AG04450 (cell line): ENCODE data around the gene MYO1D. TPM values are rescaled to one million over a fixed set of nuclear protein-coding genes. Genes with fewer than 3 reads are reported as not detected.

ENCODE experiments used
- CTCF ChIA-PET: fragments of 300-600, 350-600 bp; formaldehyde crosslinking; extraction: SDS; loops from one replicate; lab custom pipeline; 2022; ENCODE audit warnings: antibody characterized with exemption, inconsistent platforms; lab: Charles Lee
- POLR2A ChIA-PET: fragments of 350-600 bp; formaldehyde crosslinking; extraction: SDS; loops from one replicate; lab custom pipeline; 2021; ENCODE audit warnings: antibody characterized with exemption, inconsistent platforms; lab: Yijun Ruan, JAX
- DNase-seq: peaks from one replicate; pipeline ENCODE4 v3.0.0-alpha.2; 2011; ENCODE audit warnings: low read depth, low spot score
- H3K27ac ChIP-seq: one replicate; pipeline ENCODE4 v1.5.1; 2012; ENCODE audit warnings: low read depth, low read length, control low read depth
- H3K27me3 ChIP-seq: one replicate; pipeline ENCODE4 v1.6.0; 2012; ENCODE audit warnings: low read length; ENCODE audit not compliant: control insufficient read depth, insufficient read depth
- H3K4me3 ChIP-seq: 2 replicates; pipeline ENCODE4 v1.5.1; 2011; ENCODE audit warnings: mild to moderate bottlenecking, low read depth, low read length, control low read depth
- H3K9me3 ChIP-seq: 2 replicates; pipeline ENCODE4 v1.5.1; 2012; ENCODE audit warnings: low read length; ENCODE audit not compliant: control insufficient read depth, insufficient read depth
- CTCF ChIP-seq: IDR thresholded peaks from 2 replicates; pipeline ENCODE4 v1.5.1; 2011; ENCODE audit warnings: low read depth, low read length, control low read depth, inconsistent platforms
- polyA plus RNA-seq: library from polyadenylated mRNA; depleted of rRNA; stranded (reverse); fragments of >200 nt; gene quantifications from 2 replicates; pipeline ENCODE4 v1.2.3, GENCODE V29; 2011

Gene MYO1D
- polyA plus RNA-seq, 1 experiment = 1.1 TPM

GRCh38 chr17:32516940-32517701 lies 359.8 kb downstream of the MYO1D start:
- no peak for DNase-seq
- ChIA-PET CTCF (no interaction called here), POLR2A (interaction anchor here (0.6 kb wide), 1 partner anchor 66 kb away, joined by 3 read pairs; no protein-coding TSS in a partner anchor)

GRCh38 chr17:32516450-32516849 lies 360.5 kb downstream of the MYO1D start:
- no peak for DNase-seq
- no peak overlapping the region for H3K27ac ChIP-seq
- H3K4me3 ChIP-seq = no peak overlapping the region
- H3K9me3 ChIP-seq = no peaks in the 10 kb centered on the region; the same call in 1 of the 2 replicates
- H3K27me3 ChIP-seq = peaks cover 26% of the 10 kb centered on the region
- ChIA-PET CTCF (no interaction called here), POLR2A (no interaction called here)
- no peak for TF ChIP-seq CTCF

More at GRCh38 chr17:32516940-32517701, 359.8 kb downstream of the MYO1D start:
- Histone ChIP-seq H3K27ac (no peak overlapping the region), H3K27me3 (peaks cover 26% of the 10 kb centered on the region), H3K9me3 (no peaks in the 10 kb centered on the region; the same call in 1 of the 2 replicates), H3K4me3 (no peak overlapping the region)
- TF ChIP-seq CTCF = no peak

- peaks cover 26% of the 10 kb centered on the region for H3K27me3 ChIP-seq
- no peak for TF ChIP-seq CTCF
- no peak overlapping the region for H3K27ac ChIP-seq
- no peak for DNase-seq
- no peaks in the 10 kb centered on the region; the same call in 1 of the 2 replicates for H3K9me3 ChIP-seq
- POLR2A ChIA-PET = no interaction called here
- CTCF ChIA-PET = no interaction called here
- no peak overlapping the region for H3K4me3 ChIP-seq
Observed at GRCh38 chr17:32515677-32516383, 361.1 kb downstream of the MYO1D start.

- peaks cover 27% of the 10 kb centered on the region for H3K27me3 ChIP-seq
- ChIA-PET CTCF (no interaction called here), POLR2A (no interaction called here)
- H3K9me3 ChIP-seq = no peaks in the 10 kb centered on the region; the same call in 1 of the 2 replicates
- no peak overlapping the region for H3K4me3 ChIP-seq
- H3K27ac ChIP-seq = no peak overlapping the region
- no peak for TF ChIP-seq CTCF
- no peak for DNase-seq
Observed at GRCh38 chr17:32514606-32515005, 362.3 kb downstream of the MYO1D start.

- CTCF ChIA-PET = no interaction called here
- DNase-seq = no peak
- Histone ChIP-seq H3K27me3 (peaks cover 22% of the 10 kb centered on the region), H3K27ac (no peak overlapping the region), H3K4me3 (no peak overlapping the region), H3K9me3 (no peaks in the 10 kb centered on the region; the same call in 1 of the 2 replicates)
- no peak for TF ChIP-seq CTCF
- POLR2A ChIA-PET = no interaction called here
Observed at GRCh38 chr17:32513579-32513978, 363.3 kb downstream of the MYO1D start.
